NOMO-1 treated with dmso at 0.1 percent for 144 hours (cell line): ENCODE measurements around the gene TPPP.
"Not testable (repeated sequence)": the region's sequence is repeated elsewhere in the genome, so short reads cannot be mapped to it uniquely, and the experiment has no call there.

Source experiments
- DNase-seq: peaks from one replicate; lab custom pipeline; 2025; ENCODE audit not compliant: unreplicated experiment; lab: John Stamatoyannopoulos, UW

Gene TPPP

GRCh38 chr5:694042-694431, 885 bp upstream of the TPPP start:
- DNase-seq = not testable (repeated sequence)

- not testable (repeated sequence) for DNase-seq
These were observed 567 bp downstream of the TPPP start for GRCh38 chr5:692529-693041.

GRCh38 chr5:691817-692528, 1.2 kb downstream of the TPPP start:
- DNase-seq = no peak

GRCh38 chr5:691049-691448, 2.1 kb downstream of the TPPP start:
- DNase-seq = not testable (repeated sequence)

- not testable (repeated sequence) for DNase-seq
These were observed 2.9 kb downstream of the TPPP start for GRCh38 chr5:690293-690692.

GRCh38 chr5:688348-689010, 4.7 kb downstream of the TPPP start:
- DNase-seq = not testable (repeated sequence)

GRCh38 chr5:686936-687335, 6.2 kb downstream of the TPPP start:
- DNase-seq = not testable (repeated sequence)

- DNase-seq = not testable (repeated sequence)
These were observed 7.0 kb downstream of the TPPP start for GRCh38 chr5:686172-686523.

- no peak for DNase-seq
These were observed 7.6 kb downstream of the TPPP start for GRCh38 chr5:685262-686171.

GRCh38 chr5:684751-685216, 8.4 kb downstream of the TPPP start:
- no peak for DNase-seq

GRCh38 chr5:683551-684481, 9.3 kb downstream of the TPPP start:
- no peak for DNase-seq

GRCh38 chr5:682651-683358, 10.3 kb downstream of the TPPP start:
- DNase-seq = not testable (repeated sequence)

- DNase-seq = not testable (repeated sequence)
These were observed 10.9 kb downstream of the TPPP start for GRCh38 chr5:682216-682615.

- DNase-seq = not testable (repeated sequence)
These were observed 11.6 kb downstream of the TPPP start for GRCh38 chr5:681317-682191.

GRCh38 chr5:680836-681235, 12.3 kb downstream of the TPPP start:
- DNase-seq = not testable (repeated sequence)

GRCh38 chr5:680118-680795, 12.9 kb downstream of the TPPP start:
- not testable (repeated sequence) for DNase-seq

GRCh38 chr5:679166-679895, 13.8 kb downstream of the TPPP start:
- not testable (repeated sequence) for DNase-seq
